Adipocyte (in vitro differentiated cells): Measurements from ENCODE around the gene VPS18.

Experiments
- DNase-seq: peaks from one replicate; pipeline ENCODE4 v3.0.0-alpha.2; 2015; ENCODE audit warnings: low read depth
- H3K27me3 ChIP-seq: replicated peaks from 2 replicates; pipeline ENCODE4 v1.7.0; 2013; ENCODE audit warnings: mild to moderate bottlenecking, low read length, moderate library complexity; ENCODE audit not compliant: control insufficient read depth, insufficient read depth
- H3K36me3 ChIP-seq: 2 replicates; pipeline ENCODE4 v1.7.0; 2013; ENCODE audit warnings: low read length, mild to moderate bottlenecking, moderate library complexity; ENCODE audit not compliant: control insufficient read depth, insufficient read depth, severe bottlenecking
- H3K4me1 ChIP-seq: 2 replicates; pipeline ENCODE4 v1.7.0; 2013; ENCODE audit warnings: mild to moderate bottlenecking, low read length, moderate library complexity; ENCODE audit not compliant: control insufficient read depth, insufficient read depth
- H3K4me3 ChIP-seq: 2 replicates; pipeline ENCODE4 v1.7.0; 2013; ENCODE audit warnings: mild to moderate bottlenecking, low read length, moderate library complexity
- H3K9ac ChIP-seq: 2 replicates; pipeline ENCODE4 v1.7.0; 2013; ENCODE audit warnings: mild to moderate bottlenecking, low read length, moderate library complexity
- H3K9me3 ChIP-seq: 2 replicates; pipeline ENCODE4 v1.7.0; 2013; ENCODE audit warnings: mild to moderate bottlenecking, low read length, moderate library complexity; ENCODE audit not compliant: control insufficient read depth

Gene VPS18

DNA sequence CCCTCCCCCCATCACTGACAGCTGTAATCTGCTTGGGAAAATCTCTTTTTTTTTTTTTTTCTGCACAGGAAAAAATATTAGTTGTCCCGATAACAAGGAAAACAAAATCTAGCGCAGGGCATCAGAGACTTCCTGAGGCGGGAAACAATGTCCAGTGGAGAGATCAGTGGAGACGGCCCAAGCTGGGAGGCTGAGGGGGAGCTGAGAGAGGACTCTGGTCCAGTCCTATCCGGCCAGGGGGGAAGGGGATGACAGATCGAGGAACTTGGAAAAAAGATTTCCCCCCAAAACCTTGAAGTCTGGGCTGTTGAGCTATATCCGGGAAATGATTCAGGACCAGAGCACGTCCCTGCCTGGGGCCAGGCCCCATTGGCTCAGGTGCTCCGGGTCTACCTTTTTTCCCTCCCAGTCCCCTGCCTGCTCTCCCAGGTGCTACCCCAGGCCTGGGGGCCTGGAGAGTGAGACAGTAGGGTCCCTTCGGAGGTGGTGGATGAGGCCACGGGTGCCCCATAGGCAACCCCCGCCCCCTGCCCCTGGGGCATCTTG, 20.9 kb downstream of the VPS18 start:
- Histone ChIP-seq H3K36me3 (no peaks in the 10 kb centered on the region), H3K9me3 (no peaks in the 10 kb centered on the region), H3K4me1 (peaks cover 5% of the 10 kb centered on the region), H3K9ac (no peak overlapping the region), H3K4me3 (no peak overlapping the region), H3K27me3 (peaks cover 15% of the 10 kb centered on the region)
- no peak for DNase-seq

DNA sequence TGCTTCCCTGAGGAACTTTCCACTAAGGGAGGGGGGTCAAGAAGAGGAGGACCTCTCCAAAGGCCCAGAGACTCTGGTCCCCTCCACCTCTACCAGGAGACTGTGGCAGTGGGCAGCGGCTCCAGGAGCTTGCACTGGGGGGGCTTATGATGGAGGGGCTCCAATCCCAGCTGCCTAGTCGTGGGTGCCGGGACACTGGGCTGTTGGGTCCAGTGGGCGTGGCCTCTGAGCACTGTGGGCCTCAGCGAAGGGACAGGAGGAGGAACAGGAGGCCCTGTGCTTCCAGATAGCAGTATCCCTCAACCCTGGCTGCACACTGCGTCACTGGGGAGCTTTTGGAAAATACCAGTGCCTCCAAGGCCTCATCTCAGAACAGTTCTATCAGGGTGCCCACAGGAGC, 21.4 kb downstream of the VPS18 start:
- no peak for DNase-seq

DNA sequence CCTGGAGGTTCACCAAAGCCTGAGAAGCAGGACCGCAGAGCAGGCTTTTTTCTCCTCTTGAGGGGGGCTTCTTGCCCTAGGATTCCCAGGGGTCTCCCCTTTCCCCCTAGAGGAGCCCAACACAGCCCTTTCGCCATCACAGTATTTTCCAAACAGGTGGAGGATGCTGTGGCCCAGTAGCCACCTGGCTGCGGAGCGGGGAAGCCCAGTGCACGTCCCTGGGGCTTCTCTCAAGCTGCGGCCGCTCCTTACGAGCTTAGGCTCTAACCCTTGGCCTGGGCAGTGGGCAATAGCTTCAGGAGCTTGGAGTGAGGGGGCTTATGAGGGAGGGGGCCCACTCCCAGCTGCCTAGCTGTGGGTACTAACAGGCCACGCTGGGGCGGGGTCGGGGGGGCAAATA, 23.3 kb downstream of the VPS18 start:
- no peak overlapping the region for H3K4me3 ChIP-seq
- no peaks in the 10 kb centered on the region for H3K36me3 ChIP-seq
- H3K4me1 ChIP-seq: no peaks in the 10 kb centered on the region
- H3K9me3 ChIP-seq: no peaks in the 10 kb centered on the region
- peaks cover 20% of the 10 kb centered on the region for H3K27me3 ChIP-seq
- no peak overlapping the region for H3K9ac ChIP-seq
- no peak for DNase-seq

More for the DNA sequence above, 21.4 kb downstream of the VPS18 start:
- peaks cover under 1% of the 10 kb centered on the region for H3K4me1 ChIP-seq
- no peak overlapping the region for H3K9ac ChIP-seq
- H3K4me3 ChIP-seq: no peak overlapping the region
- H3K36me3 ChIP-seq: no peaks in the 10 kb centered on the region
- H3K27me3 ChIP-seq: peaks cover 17% of the 10 kb centered on the region
- H3K9me3 ChIP-seq: no peaks in the 10 kb centered on the region

DNA sequence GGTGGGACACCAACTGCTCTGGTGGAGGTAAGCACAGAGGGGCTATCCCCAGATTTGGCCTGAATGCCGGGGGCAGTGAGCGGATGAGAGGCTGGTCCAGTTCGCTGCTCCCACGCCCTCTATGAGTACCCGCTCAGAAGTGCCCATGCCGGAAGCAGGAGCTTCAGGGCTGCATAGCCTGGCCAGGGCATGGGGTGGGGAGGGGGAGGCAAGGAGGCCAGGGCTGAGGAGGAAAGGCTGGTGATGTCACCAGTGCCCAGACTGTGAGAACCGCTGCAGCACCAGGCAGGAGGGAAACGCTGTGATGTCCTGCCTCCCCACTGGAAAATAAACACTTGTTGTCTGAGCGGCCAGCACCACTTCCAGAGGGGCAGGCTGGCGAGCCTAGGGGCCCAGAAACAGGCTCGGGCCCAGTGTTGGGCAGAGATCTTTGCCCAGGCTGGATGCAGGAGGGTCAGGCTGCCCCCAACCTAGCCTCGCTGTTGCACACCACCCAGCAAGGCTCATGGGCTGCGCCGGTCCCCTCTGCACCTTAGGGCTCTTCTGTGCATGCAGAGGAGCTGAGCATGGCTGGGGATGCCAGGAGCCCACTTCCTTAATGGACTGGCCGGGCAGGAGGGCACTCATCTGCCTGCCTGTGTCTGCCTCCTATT, 24.0 kb downstream of the VPS18 start:
- Histone ChIP-seq H3K27me3 (peaks cover 22% of the 10 kb centered on the region), H3K4me1 (no peaks in the 10 kb centered on the region), H3K4me3 (no peak overlapping the region), H3K36me3 (no peaks in the 10 kb centered on the region), H3K9ac (no peak overlapping the region), H3K9me3 (no peaks in the 10 kb centered on the region)
- DNase-seq: no peak

DNA sequence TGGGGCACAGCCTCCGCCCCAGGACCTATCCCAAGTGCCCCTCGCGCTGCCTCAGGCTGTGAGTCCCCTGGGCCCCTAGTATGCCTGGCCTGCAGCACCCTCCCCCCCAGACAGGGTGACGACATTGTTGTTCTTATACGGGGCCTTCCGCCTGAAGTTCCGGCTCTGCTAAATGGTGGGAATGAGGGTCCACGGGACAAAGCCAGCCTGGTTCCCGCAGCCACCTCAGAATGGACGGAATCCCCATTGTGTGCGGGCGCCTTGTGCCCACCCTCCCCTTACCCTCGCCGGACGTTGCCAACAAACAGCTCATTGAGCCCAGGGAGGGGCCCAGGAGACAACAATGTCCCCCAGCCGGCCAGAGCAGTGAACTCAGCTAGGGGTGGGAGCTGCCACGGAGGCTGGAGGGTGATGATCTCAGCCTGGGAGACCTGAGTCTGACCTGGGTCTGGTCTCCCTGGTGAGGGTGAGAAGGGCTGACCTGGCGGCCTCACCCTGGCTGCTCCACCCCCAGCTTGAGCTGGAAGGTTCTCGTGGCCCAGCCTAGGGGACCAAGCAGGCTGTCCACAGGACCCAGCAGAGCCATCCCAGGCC, 24.6 kb downstream of the VPS18 start:
- Histone ChIP-seq H3K27me3 (peaks cover 28% of the 10 kb centered on the region), H3K4me1 (no peaks in the 10 kb centered on the region)

DNA sequence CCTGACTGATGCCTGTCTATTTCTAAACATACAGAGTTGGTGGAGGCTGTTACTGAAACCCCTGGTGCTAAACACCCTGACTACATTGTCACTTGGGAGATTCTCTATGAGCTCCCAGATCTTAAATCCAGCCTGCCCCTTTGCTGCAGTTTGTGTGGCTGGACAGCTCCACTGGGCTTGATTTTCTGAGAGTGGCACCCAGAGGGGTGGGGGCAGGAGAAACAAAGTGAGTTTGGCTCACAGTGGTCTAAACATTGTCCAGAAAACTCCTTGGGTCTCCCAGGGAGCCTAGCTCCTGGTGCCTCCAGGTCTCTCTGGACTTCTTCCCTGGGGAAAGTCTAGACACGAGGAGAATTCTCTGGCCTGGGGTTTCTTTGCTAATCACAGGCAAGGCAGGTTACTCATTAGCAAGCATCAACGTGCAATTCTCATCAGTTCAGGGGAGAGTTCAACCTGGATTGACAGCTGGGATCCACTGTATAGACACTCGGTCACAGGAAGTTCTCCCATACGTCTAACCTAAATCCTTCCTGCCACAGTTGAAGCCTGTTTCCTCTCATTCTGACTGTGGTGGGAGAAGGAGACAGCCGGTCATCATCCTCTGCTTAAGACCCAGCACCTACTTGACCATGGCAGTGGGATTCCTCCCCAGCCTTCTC, 27.8 kb downstream of the VPS18 start:
- Histone ChIP-seq H3K27me3 (peaks cover 46% of the 10 kb centered on the region), H3K4me1 (peaks cover 4% of the 10 kb centered on the region), H3K9ac (no peak overlapping the region), H3K36me3 (no peaks in the 10 kb centered on the region), H3K4me3 (no peak overlapping the region), H3K9me3 (no peaks in the 10 kb centered on the region)
- DNase-seq: no peak

More for the DNA sequence above, 24.6 kb downstream of the VPS18 start:
- Histone ChIP-seq H3K9ac (no peak overlapping the region), H3K9me3 (no peaks in the 10 kb centered on the region), H3K4me3 (no peak overlapping the region), H3K36me3 (no peaks in the 10 kb centered on the region)
- no peak for DNase-seq

DNA sequence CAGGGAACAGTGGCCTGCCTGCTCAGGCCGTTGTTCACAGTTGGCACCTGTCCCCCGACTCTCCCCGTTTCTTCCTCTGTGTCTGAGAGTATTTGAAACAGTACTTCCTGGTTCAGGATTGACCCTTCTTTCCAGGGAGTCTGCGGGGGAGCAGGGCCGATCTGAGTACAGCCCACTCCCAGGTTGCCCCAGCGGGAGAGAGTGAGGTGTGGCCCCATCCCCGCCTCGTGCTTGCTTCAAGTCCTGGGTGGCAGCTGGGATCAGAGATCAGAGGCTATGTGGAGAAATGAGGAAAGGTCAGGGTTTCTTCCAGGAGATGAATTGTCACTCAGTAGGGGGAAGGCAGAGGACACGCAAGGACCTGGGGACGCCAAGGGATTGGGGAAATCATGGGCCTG, 28.4 kb downstream of the VPS18 start:
- Histone ChIP-seq H3K27me3 (peaks cover 46% of the 10 kb centered on the region), H3K4me3 (no peak overlapping the region), H3K9me3 (no peaks in the 10 kb centered on the region), H3K4me1 (peaks cover 4% of the 10 kb centered on the region), H3K9ac (no peak overlapping the region), H3K36me3 (no peaks in the 10 kb centered on the region)
- no peak for DNase-seq

DNA sequence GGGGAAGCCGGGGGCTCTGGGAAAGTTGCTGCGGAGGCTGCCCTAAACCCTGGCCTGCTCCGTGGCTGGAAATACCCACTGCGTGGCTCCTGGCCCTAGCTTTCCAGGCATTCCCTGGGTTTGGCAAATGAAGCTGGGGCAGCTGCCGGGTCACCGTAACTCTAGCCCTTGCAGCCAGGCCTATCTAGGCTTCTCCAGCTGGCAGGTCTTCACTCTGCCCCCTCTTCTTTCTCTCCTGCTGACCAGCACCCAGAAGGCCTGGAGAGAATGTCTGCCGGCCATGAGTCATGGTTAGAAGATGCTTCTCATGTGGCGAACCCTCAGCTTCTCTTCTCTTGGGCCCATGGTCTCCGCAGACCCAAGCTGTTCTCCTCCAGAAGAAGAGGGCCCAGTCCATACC, 29.3 kb downstream of the VPS18 start:
- Histone ChIP-seq H3K36me3 (no peaks in the 10 kb centered on the region), H3K4me1 (peaks cover 4% of the 10 kb centered on the region), H3K4me3 (no peak overlapping the region), H3K9me3 (no peaks in the 10 kb centered on the region), H3K27me3 (peaks cover 43% of the 10 kb centered on the region), H3K9ac (no peak overlapping the region)
- DNase-seq: no peak

DNA sequence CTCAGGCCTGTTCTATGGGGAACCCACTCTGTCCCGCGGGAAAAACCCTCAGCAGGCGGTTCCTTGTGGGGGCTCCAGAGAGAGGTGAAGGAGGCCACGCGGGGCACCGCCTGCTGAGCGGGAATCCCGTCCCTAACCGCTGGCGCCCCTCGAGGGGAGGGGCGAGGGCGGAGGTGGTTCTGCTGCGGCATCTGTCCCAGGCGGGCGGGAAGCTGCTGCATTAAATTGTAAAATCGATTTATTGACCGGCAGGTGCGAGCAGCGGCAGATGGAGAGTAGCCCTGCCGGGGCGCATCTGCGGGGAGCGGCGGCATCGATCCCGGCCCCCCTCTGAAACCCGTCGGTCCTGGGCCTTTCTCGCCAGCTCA, 31.2 kb downstream of the VPS18 start:
- Histone ChIP-seq H3K4me3 (no peak overlapping the region), H3K27me3 (peaks cover 59% of the 10 kb centered on the region), H3K4me1 (peaks cover 18% of the 10 kb centered on the region), H3K36me3 (no peaks in the 10 kb centered on the region), H3K9ac (no peak overlapping the region), H3K9me3 (no peaks in the 10 kb centered on the region)
- no peak for DNase-seq

DNA sequence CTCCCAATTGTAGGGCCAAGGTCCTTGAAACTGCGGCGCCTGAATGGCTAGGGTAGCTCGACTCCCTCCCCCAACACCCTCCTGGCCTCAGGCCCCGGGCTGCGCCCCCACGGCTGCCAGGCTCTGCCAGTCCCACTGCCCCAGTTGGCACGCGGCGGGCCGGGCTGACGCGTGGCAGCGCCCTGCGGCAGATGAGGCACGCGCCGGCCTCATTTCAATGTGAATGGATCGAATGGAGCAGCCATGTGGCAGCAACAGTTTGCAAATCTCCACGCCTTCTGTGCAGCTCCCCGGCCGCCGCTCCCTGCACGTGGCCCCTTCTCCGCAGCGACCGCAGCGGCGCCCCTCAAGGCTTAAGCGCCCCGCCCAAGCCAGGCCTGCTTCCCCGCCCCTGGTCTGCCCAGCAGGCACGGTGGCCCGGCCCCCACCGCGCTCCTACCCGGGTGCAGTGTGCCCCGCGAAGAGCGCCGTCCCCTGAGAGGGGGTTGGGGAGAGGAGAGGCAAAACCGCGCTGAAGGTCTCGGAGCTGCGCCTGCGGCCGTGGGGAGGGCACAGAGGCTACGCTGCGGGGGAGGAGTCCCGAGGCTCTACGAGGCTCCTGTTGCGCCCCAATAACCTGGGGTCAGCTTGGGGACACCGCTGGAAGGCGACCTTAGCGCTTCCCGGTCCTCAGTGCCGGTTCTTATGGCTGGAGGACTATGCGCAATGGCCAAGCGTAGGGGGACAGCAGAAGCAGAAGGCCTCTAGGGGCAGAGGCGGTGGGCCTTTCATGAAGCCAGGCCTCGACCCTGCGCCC, 31.8 kb downstream of the VPS18 start:
- Histone ChIP-seq H3K4me1 (peaks cover 21% of the 10 kb centered on the region), H3K9me3 (no peaks in the 10 kb centered on the region), H3K9ac (no peak overlapping the region), H3K27me3 (peaks cover 60% of the 10 kb centered on the region), H3K36me3 (no peaks in the 10 kb centered on the region), H3K4me3 (peak overlapping the region; percentile 52)
- DNase-seq: no peak
